Measurements from ENCODE around the gene RHBDD3. TPM values are rescaled to one million over a fixed set of nuclear protein-coding genes. Genes with fewer than 3 reads are reported as not detected.
"Not testable (repeated sequence)": the region's sequence is repeated elsewhere in the genome, so short reads cannot be mapped to it uniquely, and the experiment has no call there.

RHBDD3 gene
- total and polyA plus RNA-seq, 9 of the 15 experiments (the other 6 are each of a cell fraction or from before 2014, with no cell fraction given) = 0.32 to 35.6 (median 14.0) TPM

- TF ChIP-seq ZNF121 (CRISPR knock-in tag; conservative IDR thresholded peaks at IDR 0.05) = peak; percentile 88
- TF ChIP-seq BCOR (IDR thresholded peaks at IDR 0.05) = peak; percentile 21; the same call in 1 of the 2 replicates
- intact Hi-C loops (cut with micrococcal nuclease); H3K27me3 ChIP-seq (ENCODE audit: control insufficient read depth in 2 of 2, insufficient read depth in 2 of 2, low read length in 2 of 2); H3K9ac ChIP-seq (ENCODE audit: insufficient read depth in 1 of 2, low read depth in 2 of 2, low read length in 2 of 2); H2AFZ ChIP-seq (ENCODE audit: low read depth, low read length); H3K4me2 ChIP-seq (ENCODE audit: insufficient read depth, low read length); H3K4me3 ChIP-seq; CTCF ChIA-PET (ENCODE audit: low intra/inter-chr PET ratio); DNase-seq (ENCODE audit: extremely low read depth in 1 of 4, low spot score in 3 of 4); H4K20me1 ChIP-seq (replicated peaks; ENCODE audit: control insufficient read depth, insufficient read depth, low read length); ATAC-seq; H3K9me3 ChIP-seq (replicated peaks; ENCODE audit: control insufficient read depth, insufficient read depth, low read depth, low read length); H3K36me3 ChIP-seq (ENCODE audit: control insufficient read depth, insufficient read depth, low read length); BruUV-seq (replicated peaks); H3K4me1 ChIP-seq (replicated peaks in 1 of 2; ENCODE audit: control insufficient read depth in 2 of 2, insufficient read depth in 2 of 2, low read length in 2 of 2); H3K9me1 ChIP-seq (ENCODE audit: control insufficient read depth, insufficient read depth, low read length); in situ Hi-C loops (cut with MboI); H3K27ac ChIP-seq (ENCODE audit: extremely low read depth, low read depth, low read length); H3K79me2 ChIP-seq (ENCODE audit: control insufficient read depth, insufficient read depth, low read length); FAIRE-seq: not testable (repeated sequence)
- 0% methylated on average over 2 of the region's 2 CpGs for WGBS (ENCODE audit: insufficient coverage, low coverage, missing lambda C conversion rate)
- POLR2A ChIA-PET = interaction anchor here (0.6 to 1.1 kb wide), 2 partner anchors 11 to 14 kb away, joined by 4 read pairs; partner anchors contain the start of gene EMID1
These were observed 48.4 kb downstream of the RHBDD3 start for GRCh38 chr22:29219409-29219782.

GRCh38 chr22:29218758-29219408 is 48.9 kb downstream of the RHBDD3 start:
- ChIA-PET POLR2A (interaction anchor here (0.6 to 1.1 kb wide), 4 partner anchors 11 to 112 kb away, joined by 3 to 4 read pairs (median 4); partner anchors contain the start of gene EMID1), CTCF (ENCODE audit: low intra/inter-chr PET ratio) (no interaction called here)
- no peak overlapping the region for H3K27ac ChIP-seq (ENCODE audit: extremely low read depth, low read depth, low read length)
- DNase-seq (ENCODE audit: extremely low read depth in 1 of 4, low spot score in 3 of 4) (peak in 1 of 4 experiments; percentile 3), FAIRE-seq (no peak), ATAC-seq (no peak)
- intact Hi-C loops (cut with micrococcal nuclease) = no loop called here
- in situ Hi-C loops (cut with MboI) = no loop called here
- H4K20me1 ChIP-seq (replicated peaks; ENCODE audit: control insufficient read depth, insufficient read depth, low read length) = no peaks in the 10 kb centered on the region
- no peaks in the 10 kb centered on the region for H3K27me3 ChIP-seq (ENCODE audit: control insufficient read depth in 2 of 2, insufficient read depth in 2 of 2, low read length in 2 of 2)
- H3K4me1 ChIP-seq (replicated peaks in 1 of 2; ENCODE audit: control insufficient read depth in 2 of 2, insufficient read depth in 2 of 2, low read length in 2 of 2) = peaks cover 0 to 7% of the 10 kb centered on the region in 2 experiments; a peak in 2 of 5 replicates
- no peaks in the 10 kb centered on the region for H3K9me3 ChIP-seq (replicated peaks; ENCODE audit: control insufficient read depth, insufficient read depth, low read depth, low read length)
- no peaks in the 10 kb centered on the region for H3K79me2 ChIP-seq (ENCODE audit: control insufficient read depth, insufficient read depth, low read length)
- no peak overlapping the region for H2AFZ ChIP-seq (ENCODE audit: low read depth, low read length)
- BruUV-seq (replicated peaks) = no TSS peak
- no peak overlapping the region for H3K4me2 ChIP-seq (ENCODE audit: insufficient read depth, low read length)
- 71% methylated on average over 9 of the region's 11 CpGs for WGBS (ENCODE audit: insufficient coverage, low coverage, missing lambda C conversion rate)
- 0 out of 4 replicates have a peak overlapping the region, but pooled peaks of 1 of the 2 experiments have one; percentile 17 for H3K9ac ChIP-seq (ENCODE audit: insufficient read depth in 1 of 2, low read depth in 2 of 2, low read length in 2 of 2)
- no peaks in the 10 kb centered on the region for H3K36me3 ChIP-seq (ENCODE audit: control insufficient read depth, insufficient read depth, low read length)
- no peak overlapping the region for H3K4me3 ChIP-seq
- H3K9me1 ChIP-seq (ENCODE audit: control insufficient read depth, insufficient read depth, low read length) = no peaks in the 10 kb centered on the region
- TF ChIP-seq RBM25 (IDR thresholded peaks at IDR 0.05; ENCODE audit: low read depth, low read length, severe bottlenecking) (peak; percentile 72), RERE (CRISPR knock-in tag; IDR thresholded peaks at IDR 0.05; ENCODE audit: borderline replicate concordance) (no peak), NRF1 (conservative IDR thresholded peaks at IDR 0.05 in 1 of 2, IDR thresholded peaks at IDR 0.05 in 1 of 2) (no peak), BCOR (IDR thresholded peaks at IDR 0.05) (peak; percentile 60; the same call in 1 of the 2 replicates), RBM17 (IDR thresholded peaks at IDR 0.05; ENCODE audit: borderline replicate concordance, low read depth, low read length) (no peak), ZFP36 (IDR thresholded peaks at IDR 0.05; ENCODE audit: low read depth, low read length, partially characterized antibody) (peak; percentile 79), BRF1 (IDR thresholded peaks at IDR 0.05; ENCODE audit: borderline replicate concordance, extremely low read depth, insufficient read length) (no peak), POLR2G (IDR thresholded peaks at IDR 0.05; ENCODE audit: low read depth, low read length) (peak; percentile 24; the same call in 1 of the 2 replicates)

Measured in K562 (cell line).